HUES48 (cell line): ENCODE results near the gene FASTKD3.
"Not testable (repeated sequence)": the region's sequence is repeated elsewhere in the genome, so short reads cannot be mapped to it uniquely, and the experiment has no call there.

Experiments
- H3K27ac ChIP-seq: one replicate; pipeline ENCODE4 v1.7.0; 2013; ENCODE audit warnings: low read depth, low read length, inconsistent platforms
- H3K27me3 ChIP-seq: 2 replicates; pipeline ENCODE4 v1.6.1; 2013; ENCODE audit warnings: mild to moderate bottlenecking, low read length; ENCODE audit not compliant: control insufficient read depth, insufficient read depth
- H3K36me3 ChIP-seq: 2 replicates; pipeline ENCODE4 v1.6.1; 2013; ENCODE audit warnings: low read length; ENCODE audit not compliant: control insufficient read depth, insufficient read depth
- H3K4me1 ChIP-seq: 2 replicates; pipeline ENCODE4 v1.6.1; 2013; ENCODE audit warnings: mild to moderate bottlenecking, low read length; ENCODE audit not compliant: control insufficient read depth, insufficient read depth
- H3K4me3 ChIP-seq: 2 replicates; pipeline ENCODE4 v1.5.1; 2013; ENCODE audit warnings: mild to moderate bottlenecking, low read depth, low read length
- H3K9ac ChIP-seq: 2 replicates; pipeline ENCODE4 v1.6.1; 2013; ENCODE audit warnings: mild to moderate bottlenecking, low read depth, low read length, moderate library complexity
- H3K9me3 ChIP-seq: 2 replicates; pipeline ENCODE4 v1.6.1; 2013; ENCODE audit warnings: low read length; ENCODE audit not compliant: control insufficient read depth, insufficient read depth

FASTKD3 gene

GRCh38 chr5:7868773-7869473 is at the start of gene FASTKD3, which contains the start of gene MTRR:
Gene FASTKD3 (minus strand): TSS chr5:7869031. CDS start chr5:7868083, 948 bp downstream.
Gene MTRR (plus strand): TSS chr5:7869148. CDS start chr5:7870795, 1,647 bp downstream.
- H3K36me3 ChIP-seq = peaks cover 45% of the 10 kb centered on the region
- H3K4me1 ChIP-seq = peaks cover 12% of the 10 kb centered on the region; the same call in 1 of the 2 replicates
- H3K4me3 ChIP-seq = peak within 1 kb of the TSS; percentile 89
- H3K9me3 ChIP-seq = no peaks in the 10 kb centered on the region
- peak within 1 kb of the TSS; percentile 44 for H3K9ac ChIP-seq
- peak within 1 kb of the TSS; percentile 2 for H3K27ac ChIP-seq
- H3K27me3 ChIP-seq = no peaks in the 10 kb centered on the region

- no peaks in the 10 kb centered on the region for H3K4me1 ChIP-seq
- no peak overlapping the region for H3K9ac ChIP-seq
- H3K36me3 ChIP-seq = no peaks in the 10 kb centered on the region
- no peak overlapping the region for H3K4me3 ChIP-seq
- H3K9me3 ChIP-seq = 0 out of 2 replicates have a peak, but pooled peaks cover 3% of the 10 kb centered on the region
- no peak overlapping the region for H3K27ac ChIP-seq
- H3K27me3 ChIP-seq = no peaks in the 10 kb centered on the region
These were observed 48.6 kb upstream of the FASTKD3 start for GRCh38 chr5:7917130-7918123.

GRCh38 chr5:7916171-7916804 is 47.5 kb upstream of the FASTKD3 start:
- Histone ChIP-seq H3K27me3 (no peaks in the 10 kb centered on the region), H3K27ac (no peak overlapping the region), H3K9ac (no peak overlapping the region), H3K4me1 (no peaks in the 10 kb centered on the region), H3K4me3 (no peak overlapping the region), H3K9me3 (0 out of 2 replicates have a peak, but pooled peaks cover 7% of the 10 kb centered on the region), H3K36me3 (no peaks in the 10 kb centered on the region)

- not testable (repeated sequence) for H3K9ac ChIP-seq, H3K4me3 ChIP-seq, H3K27ac ChIP-seq, H3K4me1 ChIP-seq, H3K27me3 ChIP-seq, H3K36me3 ChIP-seq, H3K9me3 ChIP-seq
These were observed 42.6 kb upstream of the FASTKD3 start for GRCh38 chr5:7911429-7911771.

- Histone ChIP-seq H3K27ac (no peak overlapping the region), H3K9ac (no peak overlapping the region), H3K9me3 (0 out of 2 replicates have a peak, but pooled peaks cover 4% of the 10 kb centered on the region), H3K36me3 (0 out of 2 replicates have a peak, but pooled peaks cover 10% of the 10 kb centered on the region), H3K4me1 (no peaks in the 10 kb centered on the region), H3K27me3 (no peaks in the 10 kb centered on the region), H3K4me3 (no peak overlapping the region)
These were observed 42.1 kb upstream of the FASTKD3 start for GRCh38 chr5:7910738-7911428.

GRCh38 chr5:7908317-7908716 is 39.5 kb upstream of the FASTKD3 start:
- Histone ChIP-seq H3K9me3 (0 out of 2 replicates have a peak, but pooled peaks cover 4% of the 10 kb centered on the region), H3K27me3 (no peaks in the 10 kb centered on the region), H3K4me1 (no peaks in the 10 kb centered on the region; the same call in 1 of the 2 replicates)

GRCh38 chr5:7907612-7908011 is 38.8 kb upstream of the FASTKD3 start:
- H3K36me3 ChIP-seq = peaks cover 17% of the 10 kb centered on the region; the same call in 1 of the 2 replicates
- no peak overlapping the region for H3K27ac ChIP-seq
- no peak overlapping the region for H3K9ac ChIP-seq
- no peaks in the 10 kb centered on the region; the same call in 1 of the 2 replicates for H3K4me1 ChIP-seq
- H3K27me3 ChIP-seq = no peaks in the 10 kb centered on the region
- 0 out of 2 replicates have a peak, but pooled peaks cover 4% of the 10 kb centered on the region for H3K9me3 ChIP-seq
- H3K4me3 ChIP-seq = no peak overlapping the region

More at GRCh38 chr5:7908317-7908716, 39.5 kb upstream of the FASTKD3 start:
- Histone ChIP-seq H3K4me3 (no peak overlapping the region), H3K27ac (no peak overlapping the region), H3K9ac (no peak overlapping the region), H3K36me3 (peaks cover 17% of the 10 kb centered on the region; the same call in 1 of the 2 replicates)

- H3K4me3 ChIP-seq = no peak overlapping the region
- no peaks in the 10 kb centered on the region for H3K27me3 ChIP-seq
- no peaks in the 10 kb centered on the region for H3K9me3 ChIP-seq
- H3K36me3 ChIP-seq = peaks cover 50% of the 10 kb centered on the region
- no peaks in the 10 kb centered on the region; the same call in 1 of the 2 replicates for H3K4me1 ChIP-seq
- no peak overlapping the region for H3K9ac ChIP-seq
- H3K27ac ChIP-seq = no peak overlapping the region
These were observed 35.3 kb upstream of the FASTKD3 start for GRCh38 chr5:7904170-7904569.

GRCh38 chr5:7902666-7903625 is 34.1 kb upstream of the FASTKD3 start:
- peaks cover 55% of the 10 kb centered on the region for H3K36me3 ChIP-seq
- no peak overlapping the region for H3K27ac ChIP-seq
- no peak overlapping the region for H3K9ac ChIP-seq
- H3K4me3 ChIP-seq = no peak overlapping the region
- H3K27me3 ChIP-seq = no peaks in the 10 kb centered on the region
- no peaks in the 10 kb centered on the region for H3K9me3 ChIP-seq
- no peaks in the 10 kb centered on the region; the same call in 1 of the 2 replicates for H3K4me1 ChIP-seq
